WTC11 (cell line): ENCODE results near the gene STEAP1B. TPM values are rescaled to one million over a fixed set of nuclear protein-coding genes. Genes with fewer than 3 reads are reported as not detected.

Source experiments
- ATAC-seq: fragments of 200-7000 bp; cut with Tn5 transposase; 2 replicates; pipeline ENCODE4 v1.10.0; 2021; ENCODE audit warnings: mild to moderate bottlenecking, moderate library complexity
- CTCF ChIA-PET: fragments of 300-600 bp; sonication (Branson Sonifier 250); formaldehyde crosslinking; loops from one replicate; lab custom pipeline; 2021; ENCODE audit warnings: antibody characterized with exemption; lab: Charles Lee
- POLR2A ChIA-PET: fragments of 350-600 bp; sonication (Branson Sonifier 250); formaldehyde crosslinking; loops from one replicate; lab custom pipeline; 2021; ENCODE audit warnings: antibody characterized with exemption; lab: Charles Lee
- DNase-seq: peaks from one replicate; pipeline ENCODE4 v3.0.0; 2021; ENCODE audit warnings: low spot score
- H3K27ac Mint-ChIP-seq: 2 replicates; pipeline ENCODE4 v1.8.0; 2021; ENCODE audit warnings: mixed read lengths
- H3K27me3 Mint-ChIP-seq: 2 replicates; pipeline ENCODE4 v1.8.0; 2021; ENCODE audit warnings: low read depth, mild to moderate bottlenecking, moderate library complexity, mixed read lengths
- H3K36me3 Mint-ChIP-seq: 2 replicates; pipeline ENCODE4 v1.8.0; 2021; ENCODE audit warnings: mixed read lengths
- H3K4me1 Mint-ChIP-seq: 2 replicates; pipeline ENCODE4 v1.8.0; 2022; ENCODE audit warnings: mixed read lengths
- H3K4me3 Mint-ChIP-seq: 2 replicates; pipeline ENCODE4 v1.8.0; 2021; ENCODE audit warnings: mild to moderate bottlenecking, moderate library complexity, mixed read lengths
- H3K9me3 Mint-ChIP-seq: 2 replicates; pipeline ENCODE4 v1.8.0; 2021; ENCODE audit warnings: mixed read lengths
- AFF4 ChIP-seq: sonication (generic); formaldehyde crosslinking; IDR thresholded peaks from 2 replicates; pipeline ENCODE4 v1.8.1; 2023; ENCODE audit warnings: mild to moderate bottlenecking, missing genetic modification reagents, borderline replicate concordance
- ATF1 ChIP-seq: sonication (generic); formaldehyde crosslinking; IDR thresholded peaks from 2 replicates; pipeline ENCODE4 v1.8.1; 2023; ENCODE audit warnings: mild to moderate bottlenecking, moderate library complexity, missing genetic modification reagents
- ATF2 ChIP-seq: sonication (generic); formaldehyde crosslinking; IDR thresholded peaks from 2 replicates; pipeline ENCODE4 v1.8.1; 2022; ENCODE audit warnings: low read depth, missing genetic modification reagents, borderline replicate concordance
- ATF6 ChIP-seq: sonication (generic); formaldehyde crosslinking; IDR thresholded peaks from 2 replicates; pipeline ENCODE4 v1.8.1; 2023; ENCODE audit warnings: mild to moderate bottlenecking, missing genetic modification reagents
- CREM ChIP-seq: sonication (generic); formaldehyde crosslinking; IDR thresholded peaks from 2 replicates; pipeline ENCODE4 v1.8.1; 2022; ENCODE audit warnings: mild to moderate bottlenecking, missing genetic modification reagents, moderate library complexity
- FOXP1 ChIP-seq: sonication (generic); formaldehyde crosslinking; IDR thresholded peaks from 2 replicates; pipeline ENCODE4 v1.8.0; 2022; ENCODE audit warnings: missing genetic modification reagents, mild to moderate bottlenecking, moderate library complexity, borderline replicate concordance
- FOXP4 ChIP-seq: sonication (generic); formaldehyde crosslinking; IDR thresholded peaks from 2 replicates; pipeline ENCODE4 v1.8.0; 2022; ENCODE audit warnings: mild to moderate bottlenecking, missing genetic modification reagents
- GABPB1 ChIP-seq: sonication (generic); formaldehyde crosslinking; IDR thresholded peaks from 2 replicates; pipeline ENCODE4 v1.8.1; 2023; ENCODE audit warnings: mild to moderate bottlenecking, missing genetic modification reagents
- GTF2I ChIP-seq: fragments of 250-450 bp; sonication (Bioruptor Pico); conservative IDR thresholded peaks from 2 replicates; pipeline ENCODE4 v1.4.0; 2021; ENCODE audit warnings: mild to moderate bottlenecking
- HMGA2 ChIP-seq: fragments of 250-450 bp; sonication (Bioruptor Pico); IDR thresholded peaks from 2 replicates; pipeline ENCODE4 v1.4.0; 2021; ENCODE audit warnings: mild to moderate bottlenecking, moderate library complexity
- IRF2 ChIP-seq: sonication (generic); formaldehyde crosslinking; IDR thresholded peaks from 2 replicates; pipeline ENCODE4 v1.8.0; 2022; ENCODE audit warnings: low read depth, missing genetic modification reagents, borderline replicate concordance
- JUN ChIP-seq: sonication (generic); formaldehyde crosslinking; IDR thresholded peaks from 2 replicates; pipeline ENCODE4 v1.8.0; 2023; ENCODE audit warnings: mild to moderate bottlenecking, missing genetic modification reagents
- NFE2L1 ChIP-seq: sonication (generic); formaldehyde crosslinking; IDR thresholded peaks from 2 replicates; pipeline ENCODE4 v1.8.1; 2023; ENCODE audit warnings: missing genetic modification reagents
- NFYB ChIP-seq: sonication (generic); formaldehyde crosslinking; conservative IDR thresholded peaks from 2 replicates; pipeline ENCODE4 v1.8.0; 2022; ENCODE audit warnings: low read depth, missing genetic modification reagents
- RORB ChIP-seq: fragments of 250-450 bp; sonication (Bioruptor Pico); IDR thresholded peaks from 2 replicates; pipeline ENCODE4 v1.9.0; 2021; ENCODE audit warnings: mild to moderate bottlenecking
- STAT6 ChIP-seq: sonication (generic); formaldehyde crosslinking; conservative IDR thresholded peaks from 2 replicates; pipeline ENCODE4 v1.8.1; 2023; ENCODE audit warnings: mild to moderate bottlenecking, low read depth, missing genetic modification reagents, moderate library complexity
- TEAD4 ChIP-seq: sonication (generic); formaldehyde crosslinking; IDR thresholded peaks from 2 replicates; pipeline ENCODE4 v1.8.0; 2022; ENCODE audit warnings: mild to moderate bottlenecking, missing genetic modification reagents
- ZSCAN18 ChIP-seq: fragments of 250-450 bp; sonication (Bioruptor Pico); IDR thresholded peaks from 2 replicates; pipeline ENCODE4 v2.1.2; 2022; ENCODE audit warnings: mild to moderate bottlenecking, moderate library complexity
- total RNA-seq: library from RNA; stranded (reverse); gene quantifications from 3 replicates; pipeline ENCODE4 v1.2.3, GENCODE V29; 2021

The STEAP1B gene
- total RNA-seq, 1 experiment from 2014 or later, result 5.5 TPM

- no peak for TF ChIP-seq ZSCAN18
- TF ChIP-seq JUN (CRISPR knock-in tag), result no peak
- TF ChIP-seq HMGA2 (CRISPR knock-in tag), result no peak
- TF ChIP-seq STAT6 (CRISPR knock-in tag), result no peak
- TF ChIP-seq AFF4 (CRISPR knock-in tag), result no peak
- no peak for TF ChIP-seq ATF2
- no peak for TF ChIP-seq RORB (CRISPR knock-in tag)
- TF ChIP-seq CREM (CRISPR knock-in tag), result no peak
- TF ChIP-seq GTF2I (CRISPR knock-in tag), result no peak
- no peak for TF ChIP-seq GABPB1 (CRISPR knock-in tag)
Observed at GRCh38 chr7:22549051-22549450, 49.1 kb upstream of the STEAP1B start (continued).

GRCh38 chr7:22548313-22548712 lies 48.3 kb upstream of the STEAP1B start:
- no peak for TF ChIP-seq NFYB
- no peak for TF ChIP-seq GABPB1 (CRISPR knock-in tag)
- no peaks in the 10 kb centered on the region for H3K36me3 Mint-ChIP-seq
- ChIA-PET POLR2A (interaction anchor here (0.7 kb wide), 1 partner anchor 13 kb away, joined by 4 read pairs; no protein-coding TSS in a partner anchor), CTCF (interaction anchor here (0.7 to 1.2 kb wide), 3 partner anchors 12 to 234 kb away, joined by 3 to 5 read pairs (median 3); no protein-coding TSS in a partner anchor)
- ATAC-seq, result no peak
- no peak for DNase-seq
- peaks cover 4% of the 10 kb centered on the region; the same call in 1 of the 2 replicates for H3K27me3 Mint-ChIP-seq
- no peaks in the 10 kb centered on the region for H3K9me3 Mint-ChIP-seq
- H3K27ac Mint-ChIP-seq, result no peak overlapping the region
- no peak overlapping the region for H3K4me3 Mint-ChIP-seq
- H3K4me1 Mint-ChIP-seq, result peaks cover 19% of the 10 kb centered on the region

- Mint-ChIP-seq H3K9me3 (no peaks in the 10 kb centered on the region), H3K27me3 (peaks cover 4% of the 10 kb centered on the region; the same call in 1 of the 2 replicates), H3K4me3 (no peak overlapping the region), H3K4me1 (peaks cover 19% of the 10 kb centered on the region), H3K36me3 (no peaks in the 10 kb centered on the region), H3K27ac (no peak overlapping the region)
- DNase-seq (no peak), ATAC-seq (no peak)
- CTCF ChIA-PET, result no interaction called here
- POLR2A ChIA-PET, result no interaction called here
- TF ChIP-seq FOXP4 (CRISPR knock-in tag) (no peak), ATF1 (CRISPR knock-in tag) (no peak), NFE2L1 (CRISPR knock-in tag) (no peak), GABPB1 (CRISPR knock-in tag) (no peak), ATF6 (CRISPR knock-in tag) (no peak), FOXP1 (CRISPR knock-in tag) (no peak), ZSCAN18 (no peak), TEAD4 (no peak), GTF2I (CRISPR knock-in tag) (no peak), IRF2 (CRISPR knock-in tag) (no peak)
Observed at GRCh38 chr7:22546769-22547168, 46.8 kb upstream of the STEAP1B start.
